H7 (cell line): ENCODE results near the gene ANK3. TPM values are rescaled to one million over a fixed set of nuclear protein-coding genes. Genes with fewer than 3 reads are reported as not detected.
A peak's percentile ranks its signal among the peaks of the same experiment; 100 is the strongest.
"Not testable (repeated sequence)": the region's sequence is repeated elsewhere in the genome, so short reads cannot be mapped to it uniquely, and the experiment has no call there.

ENCODE experiments used
- DNase-seq: peaks from one replicate; pipeline ENCODE4 v3.0.0; 2012
- H3K27me3 ChIP-seq: 2 replicates; pipeline ENCODE4 v1.6.0; 2011; ENCODE audit warnings: mild to moderate bottlenecking, low read length; ENCODE audit not compliant: control insufficient read depth, insufficient read depth
- H3K36me3 ChIP-seq: replicated peaks from 2 replicates; pipeline ENCODE4 v1.5.1; 2011; ENCODE audit warnings: low read length; ENCODE audit not compliant: control insufficient read depth, insufficient read depth
- H3K4me3 ChIP-seq: 2 replicates; pipeline ENCODE4 v1.5.1; 2011; ENCODE audit warnings: low read depth, mild to moderate bottlenecking, control low read depth, low read length, moderate library complexity; ENCODE audit not compliant: insufficient read depth
- total RNA-seq: library from RNA; depleted of rRNA; stranded (reverse); fragments of >200 nt; shearing (Covaris generic); gene quantifications from 2 replicates; pipeline ENCODE4 v1.2.3, GENCODE V29; 2014

Gene ANK3
- total RNA-seq, 1 experiment from 2014 or later, result 21.7 TPM

- Histone ChIP-seq H3K4me3 (no peak overlapping the region), H3K27me3 (no peaks in the 10 kb centered on the region), H3K36me3 (no peaks in the 10 kb centered on the region)
- DNase-seq, result no peak
Measured at GRCh38 chr10:60045571-60045970, 344.1 kb downstream of the ANK3 start.

- Histone ChIP-seq H3K4me3 (no peak overlapping the region), H3K36me3 (no peaks in the 10 kb centered on the region), H3K27me3 (no peaks in the 10 kb centered on the region)
- DNase-seq, result no peak
Measured at GRCh38 chr10:60044971-60045370, 344.7 kb downstream of the ANK3 start.

- no peaks in the 10 kb centered on the region for H3K36me3 ChIP-seq
- no peak for DNase-seq
- H3K27me3 ChIP-seq, result no peaks in the 10 kb centered on the region
- no peak overlapping the region for H3K4me3 ChIP-seq
Measured at GRCh38 chr10:60044242-60044641, 345.4 kb downstream of the ANK3 start.

- H3K27me3 ChIP-seq, result no peaks in the 10 kb centered on the region
- no peaks in the 10 kb centered on the region for H3K36me3 ChIP-seq
- no peak overlapping the region for H3K4me3 ChIP-seq
- no peak for DNase-seq
Measured at GRCh38 chr10:60043561-60044241, 346.0 kb downstream of the ANK3 start.

- no peaks in the 10 kb centered on the region for H3K36me3 ChIP-seq
- H3K4me3 ChIP-seq, result no peak overlapping the region
- no peak for DNase-seq
- H3K27me3 ChIP-seq, result no peaks in the 10 kb centered on the region
Measured at GRCh38 chr10:60042914-60043313, 346.8 kb downstream of the ANK3 start.

GRCh38 chr10:60042262-60042661 lies 347.4 kb downstream of the ANK3 start:
- no peak overlapping the region for H3K4me3 ChIP-seq
- DNase-seq, result no peak
- no peaks in the 10 kb centered on the region for H3K36me3 ChIP-seq
- H3K27me3 ChIP-seq, result no peaks in the 10 kb centered on the region

- Histone ChIP-seq H3K36me3 (no peaks in the 10 kb centered on the region), H3K27me3 (no peaks in the 10 kb centered on the region), H3K4me3 (no peak overlapping the region)
- DNase-seq, result no peak
Measured at GRCh38 chr10:60041489-60042133, 348.1 kb downstream of the ANK3 start.

GRCh38 chr10:60040014-60040662 lies 349.5 kb downstream of the ANK3 start:
- Histone ChIP-seq H3K4me3 (no peak overlapping the region), H3K36me3 (no peaks in the 10 kb centered on the region), H3K27me3 (no peaks in the 10 kb centered on the region)
- no peak for DNase-seq

- Histone ChIP-seq H3K36me3 (no peaks in the 10 kb centered on the region), H3K4me3 (no peak overlapping the region), H3K27me3 (no peaks in the 10 kb centered on the region)
- DNase-seq, result no peak
Measured at GRCh38 chr10:60035984-60036383, 353.7 kb downstream of the ANK3 start.

GRCh38 chr10:60035375-60035774 lies 354.3 kb downstream of the ANK3 start:
- not testable (repeated sequence) for DNase-seq, H3K4me3 ChIP-seq

GRCh38 chr10:60032723-60033122 lies 357.0 kb downstream of the ANK3 start:
- peak; percentile 25 for DNase-seq
- Histone ChIP-seq H3K27me3 (no peaks in the 10 kb centered on the region), H3K36me3 (no peaks in the 10 kb centered on the region), H3K4me3 (no peak overlapping the region)

More at GRCh38 chr10:60035375-60035774, 354.3 kb downstream of the ANK3 start:
- not testable (repeated sequence) for H3K27me3 ChIP-seq, H3K36me3 ChIP-seq

- no peak for DNase-seq
- Histone ChIP-seq H3K4me3 (no peak overlapping the region), H3K27me3 (no peaks in the 10 kb centered on the region), H3K36me3 (no peaks in the 10 kb centered on the region)
Measured at GRCh38 chr10:60031664-60032063, 358.0 kb downstream of the ANK3 start.

- H3K27me3 ChIP-seq, result no peaks in the 10 kb centered on the region
- no peak overlapping the region for H3K4me3 ChIP-seq
- DNase-seq, result no peak
- no peaks in the 10 kb centered on the region for H3K36me3 ChIP-seq
Measured at GRCh38 chr10:60031183-60031582, 358.5 kb downstream of the ANK3 start.

GRCh38 chr10:60029475-60029874 lies 360.2 kb downstream of the ANK3 start:
- H3K27me3 ChIP-seq, result no peaks in the 10 kb centered on the region
- no peak for DNase-seq
- H3K36me3 ChIP-seq, result no peaks in the 10 kb centered on the region
- H3K4me3 ChIP-seq, result no peak overlapping the region

- Histone ChIP-seq H3K36me3 (no peaks in the 10 kb centered on the region), H3K4me3 (no peak overlapping the region), H3K27me3 (no peaks in the 10 kb centered on the region)
- no peak for DNase-seq
Measured at GRCh38 chr10:60028081-60028480, 361.6 kb downstream of the ANK3 start.
